Peyer's patch (tissue), 4 donors: ENCODE measurements around the gene AKAP12. TPM values are rescaled to one million over a fixed set of nuclear protein-coding genes. Genes with fewer than 3 reads are reported as not detected.

Experiments
- DNase-seq, 3 donors: peaks; one replicate each; pipeline ENCODE4 v3.0.0-alpha.2; 2017 to 2019
- H3K27ac ChIP-seq, 4 donors: fragments of 200-600 bp; sonication (generic); one replicate each; pipeline ENCODE4 v1.5.1; 2016 to 2019
- H3K27me3 ChIP-seq, 2 donors: fragments of 200-600 bp; sonication (generic); one replicate each; pipeline ENCODE4 v1.5.1; 2019
- H3K36me3 ChIP-seq, 3 donors: fragments of 200-600 bp; sonication (generic); one replicate each; pipeline ENCODE4 v1.5.1; 2016 to 2019
- H3K4me1 ChIP-seq, 4 donors: fragments of 200-600 bp; sonication (generic); one replicate each; pipeline ENCODE4 v1.5.1; 2016 to 2019
- H3K4me3 ChIP-seq, 4 donors: fragments of 200-600 bp; sonication (generic); 1 replicate in 3 of 4; 2 replicates in 1 of 4; pipeline ENCODE4 v1.5.1; 2016 to 2019; ENCODE audit warnings: mild to moderate bottlenecking in 1 of 4
- H3K9me3 ChIP-seq, 4 donors: fragments of 200-600 bp; sonication (generic); one replicate each; pipeline ENCODE4 v1.5.1; 2016 to 2019; ENCODE audit warnings: mild to moderate bottlenecking in 1 of 4
- POLR2A ChIP-seq, 2 donors: fragments of 450-650 bp; IDR thresholded peaks; one replicate each; pipeline ENCODE4 v1.5.1; 2017; ENCODE audit warnings: antibody characterized with exemption in 2 of 2, mild to moderate bottlenecking in 2 of 2, moderate library complexity in 2 of 2
- total RNA-seq, 4 donors: library from RNA; depleted of rRNA; stranded (reverse); fragments of >200 nt; gene quantifications; one replicate each; pipeline ENCODE4 v1.1.0, GENCODE V29; 2016
- TF ChIP-seq, protein P1 (sequence below), 6 experiments: fragments of 450-650 bp in 4 of 6; fragments of 200-600 bp in 2 of 6; sonication (generic) in 1 of 6; IDR thresholded peaks; one replicate each; pipeline ENCODE4 v1.5.1; 2017 to 2019; ENCODE audit warnings: antibody characterized with exemption in 6 of 6, mild to moderate bottlenecking in 3 of 6, moderate library complexity in 1 of 6

Gene AKAP12
- total RNA-seq, 4 donors from 2014 or later = 6.5 to 54.5 (median 23.8) TPM

DNA sequence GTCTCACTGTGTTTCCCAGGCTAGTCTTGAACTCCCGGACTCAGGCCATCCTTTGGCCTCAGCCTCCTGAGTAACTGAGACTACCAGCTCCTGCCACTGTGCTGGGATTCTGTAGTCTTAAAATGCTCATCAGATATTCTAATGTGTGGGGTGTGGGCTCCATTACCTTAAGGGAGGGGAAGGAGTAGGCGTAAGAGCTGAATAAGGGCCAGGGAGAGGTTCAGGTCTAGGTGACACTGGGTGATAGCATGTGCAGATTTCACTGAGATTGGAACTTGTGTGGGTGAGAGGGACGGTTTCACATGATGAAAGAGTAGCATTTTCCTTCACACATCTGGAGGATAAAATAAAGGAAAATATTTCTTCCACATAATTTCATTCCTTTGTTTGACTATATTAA, 8.5 kb downstream of the AKAP12 start:
- no peaks in the 10 kb centered on the region for H3K27me3 ChIP-seq
- H3K9me3 ChIP-seq = no peaks in the 10 kb centered on the region

DNA sequence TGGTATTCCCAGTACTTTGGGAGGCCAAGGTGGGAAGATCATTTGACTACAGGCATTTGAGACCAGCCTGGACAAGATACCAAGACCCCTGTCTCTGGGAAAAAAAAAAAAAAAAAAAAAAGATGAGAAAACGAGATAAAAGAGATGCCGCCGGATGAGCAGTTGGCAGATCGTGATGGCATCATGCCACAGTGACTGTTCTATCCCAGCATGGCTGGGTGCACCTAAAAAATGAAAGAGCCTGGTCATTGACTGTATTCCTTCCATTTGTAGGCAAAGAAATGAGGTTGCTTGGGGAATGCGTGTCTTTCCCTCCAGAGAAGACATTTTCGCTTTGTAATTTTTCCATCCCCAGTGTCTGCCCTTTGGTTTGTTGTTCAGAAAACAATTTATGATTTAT, 12.9 kb downstream of the AKAP12 start:
- H3K4me3 ChIP-seq = no peak overlapping the region
- H3K27ac ChIP-seq = no peak overlapping the region
- no peaks in the 10 kb centered on the region for H3K27me3 ChIP-seq
- peaks cover 0 to 4% (median 0%) of the 10 kb centered on the region in 4 donors for H3K4me1 ChIP-seq
- no peak for DNase-seq
- H3K9me3 ChIP-seq = no peaks in the 10 kb centered on the region
- TF ChIP-seq, protein P1, sequence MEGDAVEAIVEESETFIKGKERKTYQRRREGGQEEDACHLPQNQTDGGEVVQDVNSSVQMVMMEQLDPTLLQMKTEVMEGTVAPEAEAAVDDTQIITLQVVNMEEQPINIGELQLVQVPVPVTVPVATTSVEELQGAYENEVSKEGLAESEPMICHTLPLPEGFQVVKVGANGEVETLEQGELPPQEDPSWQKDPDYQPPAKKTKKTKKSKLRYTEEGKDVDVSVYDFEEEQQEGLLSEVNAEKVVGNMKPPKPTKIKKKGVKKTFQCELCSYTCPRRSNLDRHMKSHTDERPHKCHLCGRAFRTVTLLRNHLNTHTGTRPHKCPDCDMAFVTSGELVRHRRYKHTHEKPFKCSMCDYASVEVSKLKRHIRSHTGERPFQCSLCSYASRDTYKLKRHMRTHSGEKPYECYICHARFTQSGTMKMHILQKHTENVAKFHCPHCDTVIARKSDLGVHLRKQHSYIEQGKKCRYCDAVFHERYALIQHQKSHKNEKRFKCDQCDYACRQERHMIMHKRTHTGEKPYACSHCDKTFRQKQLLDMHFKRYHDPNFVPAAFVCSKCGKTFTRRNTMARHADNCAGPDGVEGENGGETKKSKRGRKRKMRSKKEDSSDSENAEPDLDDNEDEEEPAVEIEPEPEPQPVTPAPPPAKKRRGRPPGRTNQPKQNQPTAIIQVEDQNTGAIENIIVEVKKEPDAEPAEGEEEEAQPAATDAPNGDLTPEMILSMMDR (IDR thresholded peaks at IDR 0.05) = no peak
- no peak for TF ChIP-seq POLR2A (IDR thresholded peaks at IDR 0.05)
- H3K36me3 ChIP-seq = no peaks in the 10 kb centered on the region

More for the DNA sequence above, 8.5 kb downstream of the AKAP12 start:
- DNase-seq = no peak
- H3K4me1 ChIP-seq = no peaks in the 10 kb centered on the region
- no peaks in the 10 kb centered on the region for H3K36me3 ChIP-seq
- no peak overlapping the region for H3K27ac ChIP-seq
- TF ChIP-seq, protein P1 (IDR thresholded peaks at IDR 0.05) = no peak
- TF ChIP-seq POLR2A (IDR thresholded peaks at IDR 0.05) = no peak
- H3K4me3 ChIP-seq = no peak overlapping the region

DNA sequence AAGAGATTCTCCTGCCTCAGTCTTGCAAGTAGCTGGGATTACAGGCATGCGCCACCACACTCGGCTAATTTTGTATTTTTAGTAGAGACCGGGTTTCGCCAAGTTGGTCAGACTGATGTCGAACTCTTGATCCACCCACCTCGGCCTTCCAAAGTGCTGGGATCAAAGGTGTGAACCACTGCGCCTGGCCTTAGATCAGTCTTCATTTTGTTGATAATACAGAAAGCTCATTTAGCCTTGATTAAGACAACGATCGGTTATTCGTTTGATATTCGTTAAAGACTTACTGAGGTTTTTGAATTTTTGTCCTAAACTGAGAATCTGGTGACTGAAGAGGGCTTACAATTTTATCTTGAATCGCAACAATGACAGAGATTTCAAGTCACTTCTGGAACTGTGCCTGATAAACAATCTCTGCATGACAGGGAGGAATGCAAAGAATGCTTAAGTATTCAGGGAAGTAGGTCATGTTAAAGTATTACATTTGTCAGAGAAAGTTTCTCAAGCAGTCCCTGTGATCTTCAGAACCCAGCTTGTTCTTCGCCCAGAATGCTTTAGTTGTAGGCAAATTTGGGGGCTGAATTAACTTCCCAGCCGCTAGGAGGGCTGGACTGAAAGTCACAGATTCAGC, 14.8 kb downstream of the AKAP12 start:
- Histone ChIP-seq H3K36me3 (no peaks in the 10 kb centered on the region), H3K27me3 (no peaks in the 10 kb centered on the region), H3K4me1 (peaks cover 0 to 4% (median 0%) of the 10 kb centered on the region in 4 donors), H3K9me3 (no peaks in the 10 kb centered on the region), H3K4me3 (no peak overlapping the region), H3K27ac (peak overlapping the region in 1 of 4 donors; percentile 46)
- no peak for DNase-seq
- TF ChIP-seq POLR2A (IDR thresholded peaks at IDR 0.05) = no peak
- TF ChIP-seq, protein P1 (IDR thresholded peaks at IDR 0.05) = no peak

- TF ChIP-seq POLR2A (IDR thresholded peaks at IDR 0.05) = no peak
- TF ChIP-seq, protein P1 (IDR thresholded peaks at IDR 0.05) = no peak
- H3K27ac ChIP-seq = no peak overlapping the region
- H3K4me1 ChIP-seq = peaks cover 0 to 4% (median 0%) of the 10 kb centered on the region in 4 donors
Observed at GRCh38 chr6:151255811-151256210, 16.0 kb downstream of the AKAP12 start.

GRCh38 chr6:151257985-151258445, 18.2 kb downstream of the AKAP12 start:
- peak overlapping the region in 1 of 4 donors; percentile 34 for H3K27ac ChIP-seq
- DNase-seq = no peak
- no peaks in the 10 kb centered on the region for H3K27me3 ChIP-seq

More at GRCh38 chr6:151255811-151256210, 16.0 kb downstream of the AKAP12 start:
- Histone ChIP-seq H3K9me3 (no peaks in the 10 kb centered on the region), H3K27me3 (no peaks in the 10 kb centered on the region), H3K36me3 (no peaks in the 10 kb centered on the region), H3K4me3 (no peak overlapping the region)
- no peak for DNase-seq

More at GRCh38 chr6:151257985-151258445, 18.2 kb downstream of the AKAP12 start:
- Histone ChIP-seq H3K9me3 (no peaks in the 10 kb centered on the region), H3K4me3 (no peak overlapping the region), H3K4me1 (peaks cover 0 to 4% (median 0%) of the 10 kb centered on the region in 4 donors), H3K36me3 (no peaks in the 10 kb centered on the region)
- TF ChIP-seq POLR2A (IDR thresholded peaks at IDR 0.05) = no peak
- TF ChIP-seq, protein P1 (IDR thresholded peaks at IDR 0.05) = no peak
